Dermis microvascular lymphatic vessel endothelial cell (primary cell): Measurements from ENCODE around the gene PYCR2. TPM values are rescaled to one million over a fixed set of nuclear protein-coding genes. Genes with fewer than 3 reads are reported as not detected.
A peak's percentile ranks its signal among the peaks of the same experiment; 100 is the strongest.

Experiments used
- DNase-seq, 2 donors: peaks; one replicate each; pipeline versions ENCODE4 v3.0.0 to v3.0.0-alpha.2; 2010; ENCODE audit warnings: low read depth in 2 of 2
- total RNA-seq: library from RNA; depleted of rRNA; stranded (reverse); fragments of >200 nt; gene quantifications from 2 replicates; pipeline ENCODE4 v1.2.1, GENCODE V29; 2014

The PYCR2 gene
- total RNA-seq, 1 donor from 2014 or later = 23.0 TPM

DNA sequence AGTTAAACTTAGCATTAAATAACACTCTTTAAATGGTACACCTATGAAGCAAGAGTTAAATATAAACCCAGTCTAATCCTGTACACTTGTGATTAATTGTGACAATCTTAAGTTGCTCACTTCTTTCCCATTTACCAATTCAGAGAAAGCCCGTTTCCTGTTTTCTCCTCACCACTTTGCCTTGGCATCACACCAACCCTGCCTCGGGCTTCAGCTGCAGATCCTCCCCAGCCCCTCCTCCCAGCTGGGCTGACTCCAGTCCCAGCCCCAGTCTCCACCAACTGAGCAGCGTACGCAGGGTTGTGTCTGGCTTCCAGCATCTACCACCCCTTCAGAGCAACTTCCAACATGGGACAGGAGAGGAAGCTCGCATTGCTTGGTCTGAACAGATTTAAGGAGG is 4.1 kb downstream of the PYCR2 start:
- peak in 1 of 2 donors; percentile 85 for DNase-seq

DNA sequence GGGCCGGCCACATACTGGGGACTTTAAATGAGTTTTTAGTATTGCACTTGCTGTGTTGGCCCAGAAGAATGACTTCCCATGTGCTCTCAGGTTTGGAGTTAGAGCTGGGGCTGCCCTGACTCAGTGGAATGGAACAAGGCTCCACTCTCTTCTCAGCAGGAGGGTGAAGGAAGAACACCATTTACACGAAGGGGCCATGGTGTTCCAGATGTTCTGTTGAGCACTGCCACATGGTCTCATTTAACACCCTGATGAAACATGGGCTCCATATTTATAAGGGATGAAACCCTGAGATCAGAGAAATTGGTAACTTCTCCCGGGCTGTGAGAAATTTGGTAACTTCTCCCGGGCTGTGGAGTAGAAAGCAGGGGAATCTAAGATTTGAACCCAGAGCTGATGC is 5.8 kb downstream of the PYCR2 start:
- DNase-seq = no peak

DNA sequence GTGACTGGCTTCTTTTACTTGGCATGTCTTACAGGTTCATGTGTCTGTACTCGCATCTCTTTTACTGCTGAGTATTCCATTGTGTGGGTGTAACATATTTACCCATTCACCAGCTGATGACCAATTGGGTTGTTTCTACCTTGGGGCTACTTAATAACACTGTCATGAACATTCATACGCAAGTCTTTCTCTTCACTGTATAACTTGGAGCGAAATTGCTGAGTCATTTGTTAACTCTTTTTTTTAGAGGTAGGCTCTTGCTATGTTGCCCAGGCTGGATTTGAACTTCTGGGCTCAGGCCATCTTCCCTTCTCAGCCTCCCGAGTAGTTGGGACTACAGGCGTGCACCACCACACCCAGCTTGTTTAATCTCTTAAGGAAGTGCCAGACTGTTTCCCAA is 6.5 kb downstream of the PYCR2 start:
- DNase-seq = no peak

DNA sequence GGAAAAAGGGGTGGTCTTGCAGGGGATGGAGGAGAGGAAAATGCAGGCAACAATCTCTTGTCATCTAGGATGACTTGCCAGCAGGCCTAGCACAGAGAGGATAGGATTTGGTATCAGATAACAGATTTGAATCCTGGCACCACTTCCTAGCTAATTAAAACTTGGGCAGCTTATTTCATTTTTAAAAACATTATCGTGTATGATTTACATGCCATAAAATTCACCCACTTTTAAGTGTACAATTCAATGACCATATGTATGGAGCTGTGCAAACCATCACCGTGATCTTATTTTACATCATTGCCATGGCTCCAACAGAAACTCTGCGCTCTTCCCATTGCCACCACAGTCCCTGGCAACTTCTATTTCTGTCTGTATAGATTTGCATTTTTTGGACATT is 6.9 kb downstream of the PYCR2 start:
- DNase-seq = no peak

DNA sequence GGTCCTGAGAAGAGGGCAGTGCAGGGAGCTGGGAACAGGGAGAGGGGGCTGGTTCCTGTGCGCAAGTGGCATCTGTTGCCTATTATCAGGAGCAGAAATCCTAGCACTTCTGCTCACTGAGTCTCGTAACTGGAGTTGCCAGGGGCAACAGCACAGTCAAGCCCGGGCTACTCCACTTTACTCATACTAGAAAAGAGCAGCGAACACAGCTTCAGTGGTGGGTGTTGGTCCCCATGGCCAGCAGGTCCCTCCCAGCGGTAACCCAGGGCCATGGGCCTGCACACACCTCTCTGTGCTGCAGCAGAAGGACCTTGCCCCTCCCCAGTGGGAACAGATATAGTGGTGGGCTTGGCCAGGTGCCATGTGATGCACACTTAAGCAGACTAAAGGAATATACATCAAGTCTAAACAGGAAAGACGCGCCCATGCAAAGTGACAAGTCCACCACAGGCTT is 8.5 kb downstream of the PYCR2 start:
- DNase-seq = no peak

DNA sequence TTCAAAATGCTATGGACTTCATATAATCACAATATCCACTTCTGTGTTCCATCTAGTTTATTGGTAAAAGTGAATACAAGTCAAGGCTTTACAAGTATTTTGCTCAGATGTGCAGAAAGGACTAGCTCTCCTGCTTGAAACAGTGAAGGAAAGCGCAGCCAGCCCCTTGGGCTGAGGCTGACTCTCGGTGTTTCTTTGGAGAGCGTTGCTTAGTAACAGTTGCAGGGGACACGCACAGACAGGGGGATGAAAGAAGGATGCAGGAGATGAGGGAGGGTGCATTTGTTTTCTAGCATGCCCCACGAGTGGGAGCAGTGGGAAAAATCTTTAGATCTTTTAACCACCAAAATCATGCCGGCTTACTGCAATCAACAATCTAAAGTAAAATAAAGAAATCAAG is 9.1 kb downstream of the PYCR2 start:
- DNase-seq = no peak

DNA sequence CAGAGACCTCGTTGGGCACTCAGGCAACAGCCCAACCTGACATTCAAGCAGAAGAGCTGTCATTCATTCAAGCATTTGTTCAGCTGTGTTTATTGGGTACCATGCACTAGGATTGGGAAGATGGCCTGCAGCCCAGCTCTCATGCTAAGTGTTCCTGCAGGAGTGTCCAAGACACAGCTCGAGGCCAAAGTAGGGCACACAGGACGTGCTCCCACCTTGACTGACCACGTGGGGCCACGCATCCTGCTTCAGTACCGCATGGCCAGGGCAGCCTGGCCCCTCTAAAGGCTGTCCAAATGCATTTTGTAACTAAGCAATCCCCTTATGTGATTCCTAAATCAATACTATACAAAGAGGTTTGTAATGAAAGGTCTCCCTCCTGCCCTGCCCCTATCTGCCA is 9.7 kb downstream of the PYCR2 start:
- DNase-seq = no peak

DNA sequence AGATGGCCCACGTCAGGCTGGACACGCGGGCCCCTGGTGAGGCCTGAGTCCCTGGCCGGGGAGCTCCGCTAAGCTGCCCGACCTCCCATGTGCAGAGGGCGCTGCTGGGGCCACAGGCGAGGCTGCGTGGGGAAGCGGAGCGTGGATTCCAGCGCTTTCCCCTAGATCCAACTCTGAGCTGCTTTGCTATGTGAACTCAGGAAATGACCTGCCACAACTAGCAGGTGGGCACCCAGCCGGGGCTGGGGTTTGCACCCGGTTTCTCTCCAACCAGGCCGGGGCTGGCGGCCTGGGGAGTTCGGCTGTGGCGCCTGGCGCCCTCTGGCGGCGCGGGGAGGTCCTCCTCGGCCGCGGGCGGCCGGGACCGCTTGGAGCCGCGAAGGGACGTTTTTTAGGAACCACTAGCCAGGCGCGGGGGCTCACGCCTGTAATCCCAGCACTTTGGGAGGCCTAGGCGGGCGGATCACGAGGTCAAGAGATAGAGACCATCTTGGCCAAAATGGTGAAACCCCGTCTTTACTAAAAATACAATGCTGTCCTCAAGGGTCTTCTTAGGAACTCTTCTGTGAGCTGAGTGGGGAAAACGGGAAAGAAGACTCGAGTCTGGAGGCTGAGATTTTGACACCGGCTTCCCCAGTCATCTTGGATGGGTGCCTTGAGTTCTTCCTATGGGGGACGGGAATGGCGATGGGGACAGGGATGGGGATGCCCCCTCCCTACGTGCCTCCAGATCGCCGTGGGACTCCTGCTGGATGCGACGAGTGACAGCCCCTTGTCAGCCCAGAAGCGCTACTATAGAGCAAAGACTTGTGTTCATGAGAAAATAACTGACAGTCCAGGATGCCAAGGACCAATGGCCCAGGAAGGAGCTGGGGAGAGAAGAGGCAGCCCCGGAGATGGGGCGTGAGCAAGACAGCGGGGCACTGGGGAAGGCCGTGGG is 12.6 kb downstream of the PYCR2 start:
- DNase-seq = peak in 1 of 2 donors; percentile 47

DNA sequence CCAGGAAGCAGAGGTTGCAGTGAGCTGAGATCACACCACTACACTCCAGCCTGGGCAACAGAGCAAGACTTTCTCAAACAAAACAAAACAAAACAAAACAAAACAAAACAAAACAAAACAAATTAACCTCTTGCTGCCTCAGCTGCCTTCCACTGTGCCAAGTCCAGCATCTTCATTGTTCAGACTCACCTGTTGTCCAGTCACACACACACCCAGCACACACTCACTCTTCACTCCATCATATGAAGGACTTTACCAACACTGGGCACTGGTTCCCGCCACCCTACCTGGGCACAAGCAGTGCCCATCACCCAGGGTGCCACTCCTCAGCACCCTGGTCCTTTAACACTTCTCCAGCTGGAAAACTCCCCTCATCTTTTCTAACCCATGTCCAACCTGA is 14.6 kb downstream of the PYCR2 start:
- no peak for DNase-seq

DNA sequence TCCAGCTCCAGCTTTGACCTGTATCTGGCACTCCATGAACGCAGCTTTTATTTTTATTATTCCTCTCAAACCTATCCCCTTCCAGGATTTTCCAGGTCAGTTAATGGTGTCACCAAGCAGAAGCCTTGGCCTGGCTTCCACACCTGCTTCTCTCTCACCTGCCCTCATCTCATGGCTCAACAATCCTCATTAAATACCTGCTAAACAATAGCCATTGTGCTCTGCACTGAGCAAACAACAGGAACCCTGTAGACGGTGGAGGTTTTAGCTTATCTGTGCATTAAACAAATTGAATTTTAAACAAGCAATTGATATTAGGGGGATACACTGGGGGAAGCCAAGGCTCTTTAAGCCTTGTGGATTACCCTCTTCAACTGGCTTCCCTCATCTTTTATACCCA is 15.3 kb downstream of the PYCR2 start:
- no peak for DNase-seq

DNA sequence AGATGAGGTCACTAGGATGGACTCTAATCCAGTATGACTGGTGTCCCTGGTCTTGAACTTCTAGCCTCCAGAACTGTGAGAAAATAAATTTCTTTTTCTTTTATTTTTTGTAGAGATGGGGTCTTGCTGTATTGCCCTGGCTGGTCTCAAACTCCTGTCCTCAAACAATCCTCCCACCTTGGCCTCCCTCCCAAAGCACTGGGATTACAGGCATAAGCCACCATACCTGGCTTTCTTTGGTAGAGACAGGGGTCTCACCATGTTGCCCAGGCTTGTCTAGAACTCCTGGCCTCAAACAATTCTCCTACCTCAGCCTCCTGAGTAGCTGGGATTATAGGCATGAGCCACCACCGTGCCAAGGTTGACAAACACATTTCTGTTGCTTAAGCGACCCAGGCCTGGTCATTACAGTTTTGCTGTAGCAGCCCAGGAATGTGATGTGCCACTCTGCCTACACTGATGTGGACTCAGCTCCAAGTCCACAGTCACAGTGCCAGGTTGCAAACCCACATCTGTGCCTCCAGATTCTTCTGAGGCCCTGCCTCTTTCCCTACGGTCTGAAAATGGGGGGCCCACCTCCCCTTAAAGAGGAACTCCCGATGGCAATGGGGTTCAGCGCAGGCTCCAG is 15.9 kb downstream of the PYCR2 start:
- no peak for DNase-seq

DNA sequence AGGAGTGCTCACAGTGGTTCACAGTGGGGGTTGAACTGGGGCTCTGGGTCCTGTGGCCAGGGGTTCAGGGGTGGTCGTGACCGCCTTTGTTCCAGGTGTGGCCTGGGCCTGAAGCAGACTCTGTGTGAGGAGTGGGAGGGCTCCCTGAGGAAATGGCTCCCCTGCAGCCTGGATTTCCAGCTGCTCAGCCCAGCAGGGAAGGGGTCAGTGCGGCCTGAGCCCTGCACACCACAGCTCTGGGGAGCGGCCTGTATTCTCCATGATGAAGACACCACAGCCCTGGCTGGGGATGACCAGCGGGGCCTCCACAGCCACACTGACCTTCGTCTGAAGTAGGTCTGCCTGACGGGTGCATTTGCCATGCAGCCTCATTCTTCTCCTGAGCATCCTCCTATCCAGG is 16.7 kb downstream of the PYCR2 start:
- no peak for DNase-seq

DNA sequence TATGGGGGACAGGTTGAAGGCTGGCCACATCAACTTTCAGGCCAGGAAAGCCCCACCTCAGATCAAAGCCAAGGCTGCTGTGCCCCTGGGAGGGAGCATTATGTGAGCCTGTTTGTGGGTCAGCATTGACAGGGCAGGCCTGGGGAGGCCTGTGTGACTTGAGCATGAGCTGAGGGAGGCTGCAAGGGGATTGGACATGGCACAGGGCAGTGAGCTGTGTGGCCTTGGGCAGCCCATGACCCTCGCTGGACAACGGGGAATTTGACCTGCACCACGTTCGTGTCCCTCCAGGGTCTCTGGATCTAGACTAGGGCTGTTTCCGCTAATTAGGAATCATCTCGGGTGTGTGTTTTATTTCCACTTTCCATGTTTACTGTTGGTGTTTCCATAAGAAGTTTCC is 17.6 kb downstream of the PYCR2 start:
- DNase-seq = no peak

DNA sequence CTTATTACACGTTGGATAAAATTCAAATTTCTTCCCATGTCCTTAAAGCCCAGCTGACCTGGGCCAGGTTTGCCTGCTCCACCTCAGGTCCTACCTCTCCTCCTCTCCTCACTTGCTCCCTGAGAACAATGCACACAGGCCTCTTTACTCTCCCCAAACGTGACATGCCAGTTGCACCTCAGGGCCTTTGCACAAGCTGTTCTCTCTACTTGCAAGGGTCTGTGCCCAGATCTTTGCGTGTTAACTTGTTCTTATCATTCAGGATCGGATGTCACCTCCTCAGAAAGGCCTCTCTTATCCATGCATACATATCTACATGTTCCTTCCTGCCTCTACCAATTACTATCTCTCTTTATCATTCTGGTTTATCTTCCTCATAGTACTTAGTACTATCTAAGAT is 20.4 kb downstream of the PYCR2 start:
- DNase-seq = no peak

DNA sequence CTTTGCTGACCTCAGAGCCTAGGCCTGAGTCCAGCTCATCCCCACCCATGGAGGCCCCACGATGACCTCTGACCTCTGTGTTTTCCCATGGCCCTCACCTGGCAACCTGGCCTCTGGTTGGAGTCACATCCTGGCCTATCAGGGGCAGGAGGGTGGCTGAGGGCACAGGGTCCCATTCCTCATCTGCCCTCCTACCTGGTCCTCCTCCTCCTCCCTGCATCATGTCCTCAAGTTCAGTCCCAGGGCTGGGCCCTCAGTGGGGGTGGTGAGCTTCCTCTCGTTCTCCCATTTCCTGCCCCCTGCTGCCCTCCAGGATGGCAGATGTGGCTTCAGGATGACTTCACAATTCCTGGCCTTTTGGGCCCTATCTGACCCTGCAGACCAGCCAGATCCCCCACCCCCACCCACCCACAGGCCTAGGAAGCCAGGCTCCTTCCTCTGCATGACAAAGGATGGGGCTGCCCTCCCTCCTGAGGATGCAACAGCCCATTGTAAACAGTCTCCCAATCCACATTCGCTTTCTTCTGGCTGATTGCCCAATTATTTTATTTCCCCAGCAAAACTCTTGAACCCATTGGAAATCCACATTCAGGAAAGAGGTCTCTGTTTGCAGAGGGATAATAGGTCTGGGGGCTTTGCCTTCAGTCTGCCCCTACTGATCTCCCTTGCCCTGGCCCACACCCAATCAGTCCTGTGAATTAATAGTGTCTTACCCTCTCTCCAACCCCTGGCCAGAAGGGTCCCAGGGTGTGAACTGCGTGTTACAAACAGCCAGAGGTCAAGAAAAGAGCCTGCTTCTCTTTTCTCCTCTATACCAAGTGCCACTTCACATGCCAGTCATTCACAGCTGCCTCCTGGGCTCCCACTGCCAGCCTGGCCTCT is 24.8 kb downstream of the PYCR2 start:
- DNase-seq = no peak

DNA sequence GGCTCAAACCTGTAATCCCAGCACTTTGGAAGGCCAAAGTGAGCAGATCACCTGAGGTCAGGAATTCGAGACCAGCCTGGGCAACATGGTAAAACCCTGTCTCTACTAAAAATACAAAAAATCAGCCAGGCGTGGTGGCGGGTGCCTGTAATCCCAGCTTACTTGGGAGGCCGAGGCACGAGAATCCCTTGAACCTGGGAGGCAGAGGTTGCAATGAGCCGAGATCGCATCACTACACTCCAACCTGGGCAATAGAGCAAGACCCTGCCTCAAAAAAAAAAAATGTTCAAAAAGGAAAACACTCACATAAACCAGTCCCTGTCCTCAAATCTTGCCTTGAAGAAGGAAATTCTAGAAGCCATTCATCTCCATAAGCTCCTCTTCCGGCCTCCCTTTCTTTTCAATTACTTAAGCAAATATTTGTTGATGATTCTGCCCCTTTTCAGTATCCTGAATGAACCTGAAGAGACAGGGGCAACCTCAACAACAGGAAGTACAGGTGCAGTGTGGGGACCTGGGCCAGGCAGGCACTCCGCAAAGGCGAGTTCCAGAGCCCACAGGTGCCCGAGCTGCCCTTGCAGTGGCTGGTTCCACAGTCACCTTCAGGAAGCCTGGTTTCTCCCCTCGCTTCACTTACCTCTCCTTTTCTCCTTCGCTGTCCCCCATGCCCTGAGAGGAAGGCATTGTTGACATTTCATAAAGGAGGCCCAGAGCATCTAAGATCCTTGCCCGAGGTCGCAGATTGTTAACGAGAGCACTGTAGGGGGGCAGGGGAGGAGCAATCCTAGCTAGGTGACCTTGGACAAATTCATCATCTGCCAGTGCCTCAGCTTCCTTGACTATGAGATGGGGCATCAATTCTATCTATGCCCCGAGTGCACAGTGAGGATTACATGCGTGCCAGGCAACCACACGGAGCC is 26.2 kb downstream of the PYCR2 start:
- no peak for DNase-seq

DNA sequence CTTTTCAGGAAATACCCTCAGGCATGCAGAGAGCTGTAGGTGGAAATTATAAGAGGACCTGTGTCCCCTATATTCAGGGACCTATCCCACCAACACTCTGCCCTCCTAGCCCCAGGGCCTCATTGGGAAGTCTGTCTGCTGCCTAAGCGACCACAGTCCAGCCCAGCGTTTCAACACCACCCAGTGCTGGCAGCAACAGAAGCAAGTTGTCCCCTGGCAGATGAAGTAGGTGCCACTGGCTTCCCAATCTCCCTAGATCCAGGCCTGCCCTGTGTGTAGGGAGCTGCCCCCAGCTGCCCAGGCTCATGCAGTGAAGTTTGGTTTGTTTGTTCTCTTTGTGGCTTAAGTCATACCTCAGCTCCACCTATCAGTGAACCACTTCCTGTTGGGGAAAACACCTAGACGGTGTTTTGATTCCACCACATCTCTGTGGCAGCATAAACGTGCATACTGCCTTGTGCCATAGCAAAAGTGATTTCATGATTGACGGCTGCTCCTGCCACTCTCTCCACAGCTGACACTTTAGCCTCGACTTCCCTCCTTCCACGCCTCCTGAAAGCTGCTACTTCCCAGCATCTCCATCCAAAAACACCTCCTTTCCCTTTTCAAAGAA is 27.0 kb downstream of the PYCR2 start:
- DNase-seq = peak in 1 of 2 donors; percentile 52

DNA sequence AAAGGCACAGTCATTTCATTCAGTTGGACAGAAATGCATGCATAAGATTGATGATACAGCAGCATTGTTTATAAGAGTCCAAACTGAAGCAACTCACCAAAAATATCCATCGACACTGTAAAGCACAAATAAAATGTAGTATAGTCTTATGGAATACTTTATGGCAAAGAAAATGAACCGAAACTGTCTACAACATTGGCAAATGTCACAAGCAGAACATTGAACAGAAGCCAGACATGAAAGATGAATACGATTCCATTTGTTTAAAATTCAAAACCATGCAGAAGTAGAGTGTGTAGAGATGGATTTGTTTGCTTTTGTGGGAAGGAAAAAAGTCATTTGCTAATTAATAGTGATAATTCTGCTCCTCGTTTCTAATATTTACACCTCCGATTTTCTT is 27.6 kb downstream of the PYCR2 start:
- DNase-seq = no peak

DNA sequence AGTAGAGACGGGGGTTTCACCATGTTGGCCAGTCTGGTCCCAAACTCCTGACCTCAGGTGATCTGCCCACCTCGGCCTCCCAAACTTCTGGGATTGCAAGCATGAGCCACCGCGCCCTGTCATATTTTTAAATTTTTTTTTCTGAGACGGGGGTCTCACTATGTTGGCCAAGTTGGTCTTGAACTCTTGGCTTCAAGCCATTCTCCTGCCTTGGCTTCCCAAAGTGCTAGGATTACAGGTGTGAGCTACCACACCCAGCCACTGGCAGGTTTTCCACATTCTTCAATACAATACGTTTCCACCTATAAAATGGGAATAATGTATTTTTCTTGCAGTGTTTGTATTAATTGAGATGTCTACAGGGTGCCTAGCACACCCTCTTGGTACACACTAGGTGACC is 31.7 kb downstream of the PYCR2 start:
- no peak for DNase-seq

DNA sequence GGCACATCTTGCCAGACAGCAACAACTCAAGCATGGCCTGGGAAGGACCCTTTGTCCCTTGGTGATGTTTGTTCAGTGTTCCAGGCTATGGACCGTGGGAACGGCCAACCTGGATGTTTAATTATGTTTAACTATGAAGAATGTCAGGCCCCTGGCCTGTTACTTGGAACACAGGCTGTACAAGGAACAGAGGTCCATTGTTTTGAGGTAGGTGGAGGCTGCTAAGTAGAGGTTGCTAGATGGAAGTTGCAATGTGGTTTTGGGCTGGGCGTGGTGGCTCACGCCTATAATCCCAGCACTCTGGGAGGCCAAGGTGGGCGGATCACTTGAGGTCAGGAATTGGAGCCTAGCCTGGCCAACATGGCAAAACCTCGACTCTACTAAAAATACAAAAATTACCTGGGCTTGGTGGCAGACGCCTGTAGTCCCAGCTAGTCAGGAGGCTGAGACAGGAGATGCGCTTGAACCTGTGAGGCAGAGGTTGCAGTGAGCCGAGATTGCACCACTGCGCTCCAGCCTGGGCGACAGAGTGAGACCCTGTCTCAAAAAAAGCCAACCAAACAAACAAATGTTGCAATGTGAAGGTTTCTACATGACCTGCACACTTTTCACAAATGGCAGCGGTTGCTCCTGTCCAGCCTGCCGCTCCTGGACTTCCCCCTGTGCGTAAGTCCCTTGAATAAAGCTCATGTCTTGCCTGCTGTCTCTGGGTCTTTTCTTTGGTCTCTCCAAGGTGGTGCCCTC is 32.6 kb downstream of the PYCR2 start:
- DNase-seq = no peak
